HepG2 (cell line): ENCODE data around the gene RNASE8. TPM values are rescaled to one million over a fixed set of nuclear protein-coding genes. Genes with fewer than 3 reads are reported as not detected.
A peak's percentile ranks its signal among the peaks of the same experiment; 100 is the strongest.

Experiments
- ATAC-seq: fragments of 200-7000 bp; cut with Tn5 transposase; 3 replicates; pipeline ENCODE4 v1.9.1; 2020; ENCODE audit warnings: mild to moderate bottlenecking, moderate library complexity
- BruUV-seq: library from RNA; stranded (reverse); fragments of 400-500 nt; replicated peaks from 2 replicates; lab custom pipeline; 2021; lab: Mats Ljungman, UMichigan
- CTCF ChIA-PET: fragments of 300-600 bp; formaldehyde crosslinking; extraction: SDS; loops from one replicate; lab custom pipeline; 2021; ENCODE audit warnings: low total read pairs, inconsistent platforms, low intra/inter-chr PET ratio; lab: Yijun Ruan, JAX
- POLR2A ChIA-PET: fragments of 350-600 bp; sonication (Branson Sonifier 250); formaldehyde crosslinking; loops from one replicate; lab custom pipeline; 2020; ENCODE audit warnings: antibody characterized with exemption, inconsistent platforms; lab: Yijun Ruan, JAX
- DNase-seq: peaks from one replicate; pipeline ENCODE4 v3.0.0-alpha.2; 2015; ENCODE audit warnings: low spot score
- FAIRE-seq: peaks from 3 replicates; lab custom pipeline; 2011; peaks lifted over from hg19 to GRCh38; lab: Jason Lieb, UNC
- H2AFZ ChIP-seq: one replicate; pipeline ENCODE4 v1.6.1; 2011; ENCODE audit warnings: low read length, inconsistent platforms
- H3K27ac ChIP-seq: fragments of 300-600 bp; 3 replicates; pipeline ENCODE4 v1.8.0; 2011; ENCODE audit warnings: mixed run types, mild to moderate bottlenecking, mixed read lengths, low read length, inconsistent platforms; ENCODE audit not compliant: insufficient read depth; ENCODE audit errors: extremely low read length
- H3K27me3 ChIP-seq, 2 experiments: fragments of 200-600 bp in 1 of 2; 2 replicates in 1 of 2; 3 replicates in 1 of 2; pipeline versions ENCODE4 v1.6.0 to v1.8.0; 2011; ENCODE audit warnings: low read length in 2 of 2, mild to moderate bottlenecking in 2 of 2, moderate library complexity in 2 of 2, inconsistent platforms in 1 of 2; ENCODE audit not compliant: insufficient read depth in 2 of 2, control insufficient read depth in 1 of 2
- H3K36me3 ChIP-seq, 2 experiments: fragments of 200-600 bp in 1 of 2; replicated peaks in 1 of 2; 2 replicates in 1 of 2; 3 replicates in 1 of 2; pipeline versions ENCODE4 v1.5.1 to v1.8.0; 2011; ENCODE audit warnings: low read length in 2 of 2, inconsistent platforms in 1 of 2; ENCODE audit not compliant: insufficient read depth in 2 of 2, control insufficient read depth in 1 of 2
- H3K4me1 ChIP-seq: 2 replicates; pipeline ENCODE4 v1.5.1; 2012; ENCODE audit warnings: low read length, inconsistent platforms; ENCODE audit not compliant: insufficient read depth
- H3K4me2 ChIP-seq: 2 replicates; pipeline ENCODE4 v1.6.0; 2011; ENCODE audit warnings: low read depth, low read length, inconsistent platforms
- H3K4me3 ChIP-seq, 3 experiments: fragments of 200-600 bp in 1 of 3; sonication (generic), shearing (Covaris generic) in 1 of 3; replicated peaks in 1 of 3; 2 replicates each; pipeline ENCODE4 v1.5.1; 2011 to 2016; ENCODE audit warnings: low read length in 3 of 3, inconsistent platforms in 2 of 3, low read depth in 2 of 3, mild to moderate bottlenecking in 2 of 3, control low read depth in 1 of 3, mixed read lengths in 1 of 3; ENCODE audit not compliant: insufficient read depth in 1 of 3
- H3K79me2 ChIP-seq: one replicate; pipeline ENCODE4 v1.6.1; 2011; ENCODE audit warnings: low read length, inconsistent platforms; ENCODE audit not compliant: insufficient read depth
- H3K9ac ChIP-seq: 2 replicates; pipeline ENCODE4 v1.6.0; 2011; ENCODE audit warnings: mild to moderate bottlenecking, low read depth, low read length, inconsistent platforms; ENCODE audit not compliant: insufficient read depth
- H3K9me3 ChIP-seq: 2 replicates; pipeline ENCODE4 v1.5.1; 2012; ENCODE audit warnings: mild to moderate bottlenecking, low read length
- H4K20me1 ChIP-seq: 2 replicates; pipeline ENCODE4 v1.6.0; 2011; ENCODE audit warnings: inconsistent platforms, mild to moderate bottlenecking, low read length, moderate library complexity; ENCODE audit not compliant: insufficient read depth
- AFF4 ChIP-seq: sonication (generic); formaldehyde crosslinking; IDR thresholded peaks from 2 replicates; pipeline ENCODE4 v1.4.0; 2020; ENCODE audit warnings: missing genetic modification reagents
- ATF5 ChIP-seq: sonication (generic); formaldehyde crosslinking; IDR thresholded peaks from 2 replicates; pipeline ENCODE4 v1.4.0; 2020; ENCODE audit warnings: mild to moderate bottlenecking, low read depth, missing genetic modification reagents
- HNF4A ChIP-seq: sonication (generic); formaldehyde crosslinking; IDR thresholded peaks from 2 replicates; pipeline ENCODE4 v1.4.0; 2020; ENCODE audit warnings: missing genetic modification reagents
- MED8 ChIP-seq: sonication (generic); formaldehyde crosslinking; IDR thresholded peaks from 2 replicates; pipeline ENCODE4 v1.8.1; 2023; ENCODE audit warnings: mild to moderate bottlenecking, missing genetic modification reagents; ENCODE audit not compliant: insufficient replicate concordance
- NBN ChIP-seq: fragments of 450-650 bp; conservative IDR thresholded peaks from 2 replicates; pipeline ENCODE4 v1.6.1; 2017
- ZKSCAN1 ChIP-seq: fragments of 150-350 bp; IDR thresholded peaks from 2 replicates; pipeline ENCODE4 v1.6.1; 2014; ENCODE audit warnings: low read length
- ZNF558 ChIP-seq: sonication (generic); formaldehyde crosslinking; IDR thresholded peaks from 2 replicates; pipeline ENCODE4 v1.9.0; 2022; ENCODE audit warnings: mild to moderate bottlenecking, missing genetic modification reagents, borderline replicate concordance
- ZNF605 ChIP-seq: sonication (generic); formaldehyde crosslinking; IDR thresholded peaks from 2 replicates; pipeline ENCODE4 v1.8.0; 2022; ENCODE audit warnings: mild to moderate bottlenecking, missing genetic modification reagents
- WGBS: methylation state at CpG from one replicate; pipeline ENCODE4 v1.1.6; 2017; ENCODE audit warnings: low lambda C conversion rate; 5-methylcytosine and 5-hydroxymethylcytosine counted together
- in situ Hi-C: cut with HindIII; loops from 2 replicates; pipeline ENCODE4 v1.10.0; 2017; ENCODE audit warnings: low pct_unique_long_range_greater_than_20kb; ENCODE audit not compliant: extremely low pct_ligation_motif_present
- intact Hi-C: fragments of 100-400 bp; cut with micrococcal nuclease; formaldehyde crosslinking; loops from one replicate; pipeline ENCODE4 v1.10.0; 2022; ENCODE audit not compliant: unreplicated experiment
- polyA plus RNA-seq, 8 experiments: library from polyadenylated mRNA; depleted of rRNA in 3 of 8; stranded (reverse) in 7 of 8; unstranded in 1 of 8; fragments of >200 nt; fragmentation: Illumina TruSeq in 4 of 8; extraction: Trizol in 4 of 8; gene quantifications; 2 replicates each; pipeline versions ENCODE4 v1.2.1 to v1.2.3, GENCODE V29; 2011 to 2016; ENCODE audit warnings: low read depth in 4 of 8, missing spikeins in 1 of 8, mixed read lengths in 1 of 8; ENCODE audit not compliant: insufficient read depth in 1 of 8
- total RNA-seq, 5 experiments: library from RNA; depleted of rRNA; stranded (reverse); fragments of >200 nt; fragmentation: Illumina TruSeq; extraction: Trizol; gene quantifications; 2 replicates each; pipeline ENCODE4 v1.2.3, GENCODE V29; 2016; ENCODE audit warnings: low read depth in 1 of 5
- TF ChIP-seq, protein P1 (sequence below): sonication (generic); formaldehyde crosslinking; IDR thresholded peaks from one replicate; pipeline ENCODE4 v1.5.1; 2020; ENCODE audit warnings: mild to moderate bottlenecking, missing genetic modification reagents; ENCODE audit errors: not compliant biosample characterization

RNASE8 gene
- total and polyA plus RNA-seq, 2 of the 13 experiments (the other 11 are each of a cell fraction or from before 2014, with no cell fraction given), result not detected

DNA sequence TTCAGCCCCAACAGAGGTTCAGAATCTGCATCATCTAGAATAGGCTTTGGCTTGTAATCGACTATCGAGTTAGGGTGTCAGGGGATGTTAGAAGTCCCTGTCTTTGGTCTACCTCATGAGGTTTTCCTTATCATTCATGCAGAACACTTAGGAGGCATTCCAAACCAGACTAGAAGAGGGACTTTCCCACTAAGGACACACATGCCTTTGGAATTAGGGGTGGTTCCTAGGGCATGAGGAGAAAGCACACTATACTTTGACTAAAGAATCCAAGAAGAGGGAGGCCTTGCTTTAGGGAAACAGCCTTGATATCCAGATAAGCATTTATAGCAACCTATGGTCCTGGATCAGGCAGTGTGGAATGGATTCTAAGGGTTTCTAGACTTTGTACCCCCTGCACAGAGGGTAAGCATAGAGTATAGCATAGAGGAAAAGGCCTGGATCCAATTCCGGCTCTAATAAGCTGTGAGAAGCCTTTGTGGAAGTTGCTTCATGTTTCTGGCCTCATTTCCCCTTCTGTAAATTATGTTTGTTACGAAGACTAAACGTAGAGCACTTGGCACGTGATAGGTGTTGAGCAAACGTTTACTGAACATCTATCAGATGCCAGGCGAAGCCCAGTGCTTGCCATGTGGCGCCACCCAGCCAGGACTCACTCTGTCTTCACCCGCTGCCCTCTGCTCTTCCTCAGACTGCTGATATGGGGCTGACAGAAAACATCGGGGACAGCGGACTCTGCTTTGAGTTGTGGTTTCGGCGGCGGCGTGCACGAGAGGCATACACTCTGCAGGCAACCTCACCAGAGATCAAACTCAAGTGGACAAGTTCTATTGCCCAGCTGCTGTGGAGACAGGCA is 27.6 kb downstream of the RNASE8 start:
- no peaks in the 10 kb centered on the region for H4K20me1 ChIP-seq
- H3K27ac ChIP-seq, result no peak overlapping the region
- no peak overlapping the region for H2AFZ ChIP-seq
- no peak overlapping the region for H3K4me2 ChIP-seq
- FAIRE-seq (no peak), ATAC-seq (peak; percentile 17; the same call in 2 of the 3 replicates), DNase-seq (no peak)
- 87% methylated on average over 17 of the region's 17 CpGs for WGBS
- H3K4me1 ChIP-seq, result peaks cover 22% of the 10 kb centered on the region
- in situ Hi-C loops, result no loop called here
- intact Hi-C loops, result no loop called here
- H3K36me3 ChIP-seq, result peaks cover 53 to 71% of the 10 kb centered on the region in 2 experiments
- POLR2A ChIA-PET, result interaction anchor here (1.0 to 5.8 kb wide), 8 partner anchors 12 to 70 kb away, joined by 3 to 52 read pairs (median 7); partner anchors contain the start of genes ARHGEF40 and ZNF219
- no peak overlapping the region for H3K9ac ChIP-seq
- no peaks in the 10 kb centered on the region for H3K79me2 ChIP-seq
- no peaks in the 10 kb centered on the region for H3K9me3 ChIP-seq
- H3K27me3 ChIP-seq, result no peaks in the 10 kb centered on the region
- BruUV-seq, result no TSS peak
- no peak overlapping the region for H3K4me3 ChIP-seq
- CTCF ChIA-PET, result no interaction called here
- no peak for TF ChIP-seq ZKSCAN1
- no peak for TF ChIP-seq NBN
- TF ChIP-seq ZNF605 (CRISPR knock-in tag), result no peak
- TF ChIP-seq AFF4 (CRISPR knock-in tag), result no peak
- TF ChIP-seq, protein P1, sequence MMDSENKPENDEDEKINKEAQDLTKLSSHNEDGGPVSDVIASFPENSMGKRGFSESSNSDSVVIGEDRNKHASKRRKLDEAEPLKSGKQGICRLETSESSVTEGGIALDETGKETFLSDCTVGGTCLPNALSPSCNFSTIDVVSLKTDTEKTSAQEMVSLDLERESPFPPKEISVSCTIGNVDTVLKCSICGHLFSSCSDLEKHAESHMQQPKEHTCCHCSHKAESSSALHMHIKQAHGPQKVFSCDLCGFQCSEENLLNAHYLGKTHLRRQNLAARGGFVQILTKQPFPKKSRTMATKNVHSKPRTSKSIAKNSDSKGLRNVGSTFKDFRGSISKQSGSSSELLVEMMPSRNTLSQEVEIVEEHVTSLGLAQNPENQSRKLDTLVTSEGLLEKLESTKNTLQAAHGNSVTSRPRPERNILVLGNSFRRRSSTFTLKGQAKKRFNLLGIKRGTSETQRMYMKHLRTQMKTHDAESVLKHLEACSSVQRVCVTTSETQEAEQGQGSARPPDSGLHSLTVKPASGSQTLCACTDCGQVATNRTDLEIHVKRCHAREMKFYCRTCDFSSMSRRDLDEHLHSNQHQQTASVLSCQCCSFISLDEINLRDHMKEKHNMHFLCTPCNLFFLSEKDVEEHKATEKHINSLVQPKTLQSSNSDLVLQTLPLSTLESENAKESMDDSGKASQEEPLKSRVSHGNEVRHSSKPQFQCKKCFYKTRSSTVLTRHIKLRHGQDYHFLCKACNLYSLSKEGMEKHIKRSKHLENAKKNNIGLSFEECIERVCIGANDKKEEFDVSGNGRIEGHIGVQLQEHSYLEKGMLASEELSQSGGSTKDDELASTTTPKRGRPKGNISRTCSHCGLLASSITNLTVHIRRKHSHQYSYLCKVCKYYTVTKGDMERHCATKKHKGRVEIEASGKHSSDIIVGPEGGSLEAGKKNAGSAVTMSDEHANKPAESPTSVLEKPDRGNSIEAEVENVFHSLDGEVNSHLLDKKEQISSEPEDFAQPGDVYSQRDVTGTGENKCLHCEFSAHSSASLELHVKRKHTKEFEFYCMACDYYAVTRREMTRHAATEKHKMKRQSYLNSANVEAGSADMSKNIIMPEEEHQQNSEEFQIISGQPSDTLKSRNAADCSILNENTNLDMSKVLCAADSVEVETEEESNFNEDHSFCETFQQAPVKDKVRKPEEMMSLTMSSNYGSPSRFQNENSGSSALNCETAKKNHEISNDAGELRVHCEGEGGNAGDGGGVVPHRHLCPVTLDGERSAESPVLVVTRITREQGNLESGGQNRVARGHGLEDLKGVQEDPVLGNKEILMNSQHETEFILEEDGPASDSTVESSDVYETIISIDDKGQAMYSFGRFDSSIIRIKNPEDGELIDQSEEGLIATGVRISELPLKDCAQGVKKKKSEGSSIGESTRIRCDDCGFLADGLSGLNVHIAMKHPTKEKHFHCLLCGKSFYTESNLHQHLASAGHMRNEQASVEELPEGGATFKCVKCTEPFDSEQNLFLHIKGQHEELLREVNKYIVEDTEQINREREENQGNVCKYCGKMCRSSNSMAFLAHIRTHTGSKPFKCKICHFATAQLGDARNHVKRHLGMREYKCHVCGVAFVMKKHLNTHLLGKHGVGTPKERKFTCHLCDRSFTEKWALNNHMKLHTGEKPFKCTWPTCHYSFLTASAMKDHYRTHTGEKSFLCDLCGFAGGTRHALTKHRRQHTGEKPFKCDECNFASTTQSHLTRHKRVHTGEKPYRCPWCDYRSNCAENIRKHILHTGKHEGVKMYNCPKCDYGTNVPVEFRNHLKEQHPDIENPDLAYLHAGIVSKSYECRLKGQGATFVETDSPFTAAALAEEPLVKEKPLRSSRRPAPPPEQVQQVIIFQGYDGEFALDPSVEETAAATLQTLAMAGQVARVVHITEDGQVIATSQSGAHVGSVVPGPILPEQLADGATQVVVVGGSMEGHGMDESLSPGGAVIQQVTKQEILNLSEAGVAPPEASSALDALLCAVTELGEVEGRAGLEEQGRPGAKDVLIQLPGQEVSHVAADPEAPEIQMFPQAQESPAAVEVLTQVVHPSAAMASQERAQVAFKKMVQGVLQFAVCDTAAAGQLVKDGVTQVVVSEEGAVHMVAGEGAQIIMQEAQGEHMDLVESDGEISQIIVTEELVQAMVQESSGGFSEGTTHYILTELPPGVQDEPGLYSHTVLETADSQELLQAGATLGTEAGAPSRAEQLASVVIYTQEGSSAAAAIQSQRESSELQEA (CRISPR knock-in tag), result no peak
- TF ChIP-seq HNF4A, result peak; percentile 61
- no peak for TF ChIP-seq ZNF558 (CRISPR knock-in tag)
- TF ChIP-seq ATF5 (CRISPR knock-in tag), result no peak
- peak; percentile 36 for TF ChIP-seq MED8 (CRISPR knock-in tag)
